ENCODE data around the gene SRMS.

DNA sequence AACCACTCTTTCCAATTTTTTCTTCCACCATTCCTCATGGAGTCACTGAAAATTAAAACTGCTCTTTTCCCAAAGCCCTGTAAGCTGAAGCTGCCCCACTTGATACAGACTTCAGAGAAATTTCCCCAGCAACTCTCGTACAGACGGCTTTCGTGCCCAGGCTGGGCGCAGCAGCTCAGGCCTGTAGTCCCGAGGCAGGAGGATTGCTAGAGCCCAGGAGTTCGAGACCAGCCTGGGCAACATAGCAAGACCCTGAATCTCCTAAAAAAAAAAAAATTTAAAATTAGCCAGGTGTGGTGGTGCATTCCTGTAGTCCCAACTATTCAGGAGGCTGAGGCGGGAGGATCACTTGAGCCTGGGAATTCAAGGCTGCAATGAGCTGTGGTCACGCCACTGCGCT lies 20.4 kb downstream of the SRMS start:
- TF ChIP-seq, protein P1, sequence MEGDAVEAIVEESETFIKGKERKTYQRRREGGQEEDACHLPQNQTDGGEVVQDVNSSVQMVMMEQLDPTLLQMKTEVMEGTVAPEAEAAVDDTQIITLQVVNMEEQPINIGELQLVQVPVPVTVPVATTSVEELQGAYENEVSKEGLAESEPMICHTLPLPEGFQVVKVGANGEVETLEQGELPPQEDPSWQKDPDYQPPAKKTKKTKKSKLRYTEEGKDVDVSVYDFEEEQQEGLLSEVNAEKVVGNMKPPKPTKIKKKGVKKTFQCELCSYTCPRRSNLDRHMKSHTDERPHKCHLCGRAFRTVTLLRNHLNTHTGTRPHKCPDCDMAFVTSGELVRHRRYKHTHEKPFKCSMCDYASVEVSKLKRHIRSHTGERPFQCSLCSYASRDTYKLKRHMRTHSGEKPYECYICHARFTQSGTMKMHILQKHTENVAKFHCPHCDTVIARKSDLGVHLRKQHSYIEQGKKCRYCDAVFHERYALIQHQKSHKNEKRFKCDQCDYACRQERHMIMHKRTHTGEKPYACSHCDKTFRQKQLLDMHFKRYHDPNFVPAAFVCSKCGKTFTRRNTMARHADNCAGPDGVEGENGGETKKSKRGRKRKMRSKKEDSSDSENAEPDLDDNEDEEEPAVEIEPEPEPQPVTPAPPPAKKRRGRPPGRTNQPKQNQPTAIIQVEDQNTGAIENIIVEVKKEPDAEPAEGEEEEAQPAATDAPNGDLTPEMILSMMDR (IDR thresholded peaks at IDR 0.05), result no peak
- no peak for TF ChIP-seq POLR2A (IDR thresholded peaks at IDR 0.05)

Measured in testis (tissue), 2 donors.